Inferior parietal cortex (tissue), 1 donor: ENCODE results near the gene PMFBP1.

Source experiments
- DNase-seq: peaks from one replicate; pipeline ENCODE4 v3.0.0-alpha.2; 2016; ENCODE audit errors: extremely low spot score

PMFBP1 gene, protein sequence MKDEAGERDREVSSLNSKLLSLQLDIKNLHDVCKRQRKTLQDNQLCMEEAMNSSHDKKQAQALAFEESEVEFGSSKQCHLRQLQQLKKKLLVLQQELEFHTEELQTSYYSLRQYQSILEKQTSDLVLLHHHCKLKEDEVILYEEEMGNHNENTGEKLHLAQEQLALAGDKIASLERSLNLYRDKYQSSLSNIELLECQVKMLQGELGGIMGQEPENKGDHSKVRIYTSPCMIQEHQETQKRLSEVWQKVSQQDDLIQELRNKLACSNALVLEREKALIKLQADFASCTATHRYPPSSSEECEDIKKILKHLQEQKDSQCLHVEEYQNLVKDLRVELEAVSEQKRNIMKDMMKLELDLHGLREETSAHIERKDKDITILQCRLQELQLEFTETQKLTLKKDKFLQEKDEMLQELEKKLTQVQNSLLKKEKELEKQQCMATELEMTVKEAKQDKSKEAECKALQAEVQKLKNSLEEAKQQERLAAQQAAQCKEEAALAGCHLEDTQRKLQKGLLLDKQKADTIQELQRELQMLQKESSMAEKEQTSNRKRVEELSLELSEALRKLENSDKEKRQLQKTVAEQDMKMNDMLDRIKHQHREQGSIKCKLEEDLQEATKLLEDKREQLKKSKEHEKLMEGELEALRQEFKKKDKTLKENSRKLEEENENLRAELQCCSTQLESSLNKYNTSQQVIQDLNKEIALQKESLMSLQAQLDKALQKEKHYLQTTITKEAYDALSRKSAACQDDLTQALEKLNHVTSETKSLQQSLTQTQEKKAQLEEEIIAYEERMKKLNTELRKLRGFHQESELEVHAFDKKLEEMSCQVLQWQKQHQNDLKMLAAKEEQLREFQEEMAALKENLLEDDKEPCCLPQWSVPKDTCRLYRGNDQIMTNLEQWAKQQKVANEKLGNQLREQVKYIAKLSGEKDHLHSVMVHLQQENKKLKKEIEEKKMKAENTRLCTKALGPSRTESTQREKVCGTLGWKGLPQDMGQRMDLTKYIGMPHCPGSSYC

DNA sequence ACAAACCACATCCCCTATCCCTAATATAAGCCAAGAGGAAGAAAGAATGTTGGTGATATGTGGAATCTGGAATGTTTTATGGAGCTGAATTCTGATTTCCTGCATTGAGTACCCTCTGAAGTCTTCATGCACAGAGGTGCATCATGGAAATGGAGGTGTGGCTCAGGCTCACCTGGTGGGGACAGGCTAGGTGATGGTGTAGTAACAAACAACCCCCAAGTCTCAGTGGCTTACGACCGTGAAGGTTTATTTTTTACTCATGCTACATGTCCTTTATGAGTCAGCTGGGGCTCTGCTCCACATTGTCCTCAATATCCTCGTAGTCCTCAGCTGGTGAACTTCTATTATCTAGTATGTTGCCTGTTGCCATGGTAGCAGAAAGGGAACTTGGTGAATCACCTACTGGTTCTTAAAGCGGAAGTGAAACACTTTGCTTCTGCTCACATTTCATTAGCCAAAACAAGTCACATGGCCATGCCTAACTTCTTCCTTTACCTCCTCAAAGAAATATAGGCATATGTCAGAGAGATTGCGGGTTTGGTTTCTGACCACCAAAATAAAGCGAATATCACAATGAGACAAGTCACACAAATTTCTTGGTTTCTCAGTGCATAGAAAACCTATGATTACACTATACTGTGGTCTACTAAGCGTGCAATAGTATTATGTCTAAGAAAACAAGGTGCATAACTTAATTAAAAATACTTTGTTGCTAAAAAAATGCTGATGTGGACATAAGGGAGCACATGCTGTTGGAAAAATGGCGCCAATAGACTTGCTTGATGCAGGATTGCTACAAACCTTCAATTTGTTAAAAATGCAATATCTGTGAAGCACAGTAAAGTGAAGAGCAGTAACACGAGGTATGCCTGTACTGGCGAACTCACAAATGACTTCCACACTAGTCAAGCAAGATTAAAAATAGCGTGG, at the start of gene PMFBP1:
TSS of gene PMFBP1 (minus strand) at position 51 of the 930 bp plus-strand sequence. CDS start 947 bp downstream, outside the sequence.
- DNase-seq = peak; percentile 70

DNA sequence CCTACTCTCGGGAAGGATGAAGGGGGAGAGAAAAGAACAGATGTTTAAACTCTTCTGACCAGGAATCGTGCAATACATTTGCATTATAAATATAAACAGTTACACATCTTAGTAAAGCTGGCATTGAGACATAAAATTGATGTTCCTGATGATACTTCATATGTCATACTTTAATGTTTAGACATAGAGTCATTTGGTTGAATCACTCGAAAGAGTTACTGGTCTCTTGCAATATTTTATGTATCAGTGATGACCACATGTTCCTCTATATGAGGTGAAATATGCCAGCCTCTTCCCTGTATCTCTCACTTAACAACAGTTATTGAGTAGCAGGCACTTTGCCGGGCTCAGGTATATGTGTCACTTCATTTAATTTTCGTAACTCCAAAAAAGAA, 49.7 kb upstream of the PMFBP1 start:
- DNase-seq = no peak

DNA sequence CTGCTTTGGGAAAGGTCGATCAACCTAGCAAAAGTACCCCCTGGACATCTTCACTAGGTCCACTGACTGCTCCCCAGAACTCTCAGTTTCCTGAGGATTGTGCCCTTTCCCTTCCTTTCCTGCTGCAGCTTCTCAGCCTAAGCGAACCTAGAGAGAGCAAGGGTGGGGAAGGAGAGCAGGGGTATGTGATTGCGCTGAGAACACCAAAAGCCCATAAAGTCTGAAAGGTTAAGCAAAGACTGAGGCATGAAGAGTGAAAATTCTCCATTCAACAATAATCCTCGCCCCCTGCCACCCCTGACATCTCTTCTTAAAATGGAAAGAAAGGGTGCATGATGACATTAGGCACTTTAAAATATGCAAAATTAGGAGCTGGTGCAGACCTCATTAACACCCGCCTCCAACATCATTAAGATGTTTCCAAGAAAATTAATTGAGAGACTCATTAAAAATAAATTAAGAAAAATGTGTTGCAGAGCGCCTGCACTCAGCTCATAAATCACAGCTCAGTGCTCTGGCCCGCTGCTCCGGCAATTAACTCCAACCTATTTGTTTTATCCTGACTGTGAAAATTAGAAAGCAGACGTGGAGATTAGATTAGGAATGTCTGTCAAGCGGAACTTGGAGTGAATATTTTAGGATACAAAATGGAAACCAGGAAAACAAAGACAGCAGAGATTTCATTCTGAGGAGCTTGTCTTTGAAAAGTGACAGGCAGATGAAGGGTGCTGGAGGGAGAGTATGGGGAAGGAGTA, 49.1 kb upstream of the PMFBP1 start:
- no peak for DNase-seq

DNA sequence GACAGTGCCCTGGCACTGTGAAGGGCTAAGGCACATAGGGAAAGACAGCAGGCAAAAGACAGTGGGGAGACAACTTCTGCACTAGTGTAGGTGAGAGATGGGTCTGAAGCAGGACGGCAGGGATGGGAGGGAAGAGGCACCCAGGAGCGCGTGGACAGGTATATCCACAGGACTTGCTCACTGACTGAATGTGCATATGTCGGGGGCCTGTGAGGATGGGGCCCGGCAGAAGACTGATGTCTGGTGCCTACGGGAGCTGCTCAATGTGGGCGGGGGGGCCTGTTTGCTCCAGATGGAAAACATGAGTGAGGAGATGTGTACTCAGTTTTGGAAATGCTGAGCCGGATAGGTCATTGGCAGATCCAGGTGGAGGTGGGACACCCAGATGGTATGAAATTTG, 47.3 kb upstream of the PMFBP1 start:
- no peak for DNase-seq

DNA sequence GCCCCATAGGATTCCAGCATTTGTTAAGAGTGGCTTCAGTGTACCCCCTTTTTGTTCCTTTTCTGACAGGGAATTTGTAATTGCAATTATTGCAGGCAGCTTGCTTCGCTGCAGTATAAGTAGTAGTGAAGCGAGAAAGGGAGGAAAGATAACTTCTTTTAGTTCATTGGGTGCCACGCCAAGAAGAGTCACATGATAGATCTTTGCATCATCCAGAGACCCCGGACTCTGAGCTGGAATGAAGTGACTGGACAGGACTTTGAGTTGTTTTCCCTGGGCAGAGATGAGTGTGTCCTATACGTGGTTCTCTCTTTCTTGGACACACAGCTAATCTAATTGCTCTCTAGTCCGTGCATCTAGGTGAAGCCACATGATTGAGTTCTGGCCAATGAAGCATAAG, 44.8 kb upstream of the PMFBP1 start:
- no peak for DNase-seq

DNA sequence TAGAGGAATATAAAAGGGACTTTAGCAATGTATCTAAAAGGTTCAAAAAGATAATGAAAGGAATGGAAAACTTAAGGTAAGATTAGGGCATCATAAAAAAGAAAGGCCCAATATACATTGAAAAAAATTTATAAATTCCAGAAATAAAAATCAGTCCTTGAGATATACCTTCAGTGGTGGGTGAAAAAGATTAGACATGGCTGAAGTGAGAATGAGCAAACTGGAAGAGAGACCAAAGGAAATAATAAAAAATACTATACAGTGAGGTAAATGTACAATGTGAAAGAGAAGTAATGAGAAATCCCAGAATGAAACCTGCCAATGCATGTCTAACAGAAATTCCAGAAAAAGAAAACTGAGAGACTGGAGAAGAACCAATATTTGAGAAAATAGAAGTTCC, 42.9 kb upstream of the PMFBP1 start:
- DNase-seq = no peak

DNA sequence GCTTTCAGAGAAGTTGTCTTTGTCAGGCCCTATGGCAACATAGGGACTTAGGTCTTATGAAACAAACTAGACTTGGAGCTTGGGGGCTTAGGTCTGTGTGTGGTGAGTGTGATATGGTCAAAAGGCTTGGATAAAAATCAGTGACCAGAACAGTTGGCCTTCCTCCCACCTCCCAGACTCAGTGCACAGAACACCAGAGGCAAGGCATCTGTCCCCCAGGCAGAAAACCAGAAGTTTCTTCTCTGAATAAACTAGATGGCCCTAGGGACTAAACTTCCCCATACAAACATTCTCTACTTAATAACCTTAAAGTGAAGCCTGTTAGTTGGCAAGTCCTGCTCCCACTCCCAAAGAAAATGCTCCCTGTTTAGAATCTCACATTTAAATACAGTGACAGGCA, 39.2 kb upstream of the PMFBP1 start:
- no peak for DNase-seq

DNA sequence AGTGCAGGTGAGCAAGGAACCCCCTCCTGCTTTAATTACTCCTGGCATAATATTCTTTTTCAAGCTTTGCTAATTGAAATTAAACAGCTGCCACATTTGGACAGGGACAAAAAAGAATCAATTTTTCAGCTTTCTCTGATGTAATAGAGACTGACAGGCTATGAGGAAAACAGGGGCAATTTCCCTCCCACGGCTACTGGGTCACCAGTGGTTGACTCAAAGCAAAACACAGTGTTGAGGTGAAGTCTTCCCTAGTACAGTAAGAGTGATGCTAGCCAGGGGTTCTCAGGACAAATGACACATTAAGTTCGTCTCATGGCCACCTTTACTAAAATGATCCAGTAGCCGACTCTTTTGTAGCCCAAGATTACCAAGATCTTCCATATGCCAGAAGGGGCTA, 38.6 kb upstream of the PMFBP1 start:
- no peak for DNase-seq

DNA sequence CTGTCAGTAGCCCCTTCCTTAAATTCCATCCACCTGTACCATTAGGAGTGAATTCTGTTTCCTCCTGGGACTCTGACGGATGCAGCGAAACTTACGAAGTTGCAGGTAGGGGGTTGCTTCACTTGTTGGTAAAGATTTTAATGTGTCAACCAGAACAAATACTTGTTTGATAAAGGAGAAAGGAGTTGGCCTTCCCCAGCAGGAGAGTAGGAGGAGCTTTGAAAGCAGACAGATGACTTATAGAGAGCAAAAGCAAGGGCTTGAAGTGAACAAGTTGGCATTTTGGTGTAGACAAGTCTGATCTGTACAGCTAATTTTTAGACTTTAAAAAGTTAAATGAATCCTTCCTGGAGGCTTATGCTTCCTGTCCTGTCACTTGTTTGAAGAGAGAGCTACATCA, 38.1 kb upstream of the PMFBP1 start:
- no peak for DNase-seq

DNA sequence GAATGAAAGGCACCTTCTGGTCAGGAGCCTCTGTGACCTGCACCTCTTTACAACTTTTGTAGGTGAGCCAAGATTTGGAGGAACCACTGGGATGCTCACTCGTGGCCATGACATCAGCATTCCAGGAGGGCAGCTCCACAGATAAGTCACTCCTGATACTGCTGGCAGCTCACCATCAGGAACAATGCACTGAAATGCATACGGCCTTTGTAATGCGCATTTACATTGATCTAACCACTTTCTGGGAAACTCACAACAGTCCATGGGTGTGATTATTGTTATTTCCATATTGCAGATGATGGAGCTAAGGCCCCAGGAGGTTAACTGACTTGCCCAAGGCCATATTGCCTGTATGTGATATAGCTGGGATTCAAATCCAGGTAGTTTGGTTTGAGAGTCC, 34.3 kb upstream of the PMFBP1 start:
- DNase-seq = no peak

DNA sequence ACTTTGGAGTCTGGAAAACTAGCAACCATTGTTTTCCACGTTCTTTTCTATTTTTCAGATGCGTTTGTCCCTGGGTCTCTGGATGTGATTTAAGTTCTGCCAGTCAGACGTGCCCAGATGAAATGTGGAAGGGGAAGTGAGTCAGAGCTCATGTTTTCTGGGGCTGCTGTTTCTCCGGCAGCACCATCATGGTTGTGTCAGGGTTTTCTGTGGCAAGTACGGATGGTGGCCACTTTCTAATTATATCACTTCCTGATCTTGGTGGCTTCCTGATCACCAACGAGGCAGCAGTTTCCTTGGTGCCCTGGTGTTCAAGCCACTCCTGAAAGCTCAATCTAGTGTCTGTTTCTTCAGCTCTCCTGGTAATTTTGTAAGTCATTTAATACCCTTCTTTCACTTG, 31.4 kb upstream of the PMFBP1 start:
- no peak for DNase-seq

DNA sequence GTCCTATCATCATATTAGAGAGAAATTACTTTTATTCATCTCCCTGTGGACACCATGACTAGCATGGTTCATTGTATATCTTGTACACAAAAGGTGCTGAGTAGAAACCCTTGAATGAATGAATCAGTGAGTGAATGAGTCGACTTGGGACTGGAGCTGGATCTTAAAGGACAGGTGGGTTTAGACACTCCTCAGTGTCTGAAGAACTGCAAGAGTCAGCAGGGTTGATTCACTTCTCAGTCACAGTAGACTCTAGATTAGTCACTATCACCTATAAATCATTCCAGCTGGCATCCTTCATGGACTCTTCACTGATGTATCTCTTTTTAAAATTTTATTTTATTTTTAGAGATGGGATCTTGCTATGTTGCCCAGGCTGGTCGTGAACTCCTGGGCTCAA, 30.1 kb upstream of the PMFBP1 start:
- DNase-seq = no peak

DNA sequence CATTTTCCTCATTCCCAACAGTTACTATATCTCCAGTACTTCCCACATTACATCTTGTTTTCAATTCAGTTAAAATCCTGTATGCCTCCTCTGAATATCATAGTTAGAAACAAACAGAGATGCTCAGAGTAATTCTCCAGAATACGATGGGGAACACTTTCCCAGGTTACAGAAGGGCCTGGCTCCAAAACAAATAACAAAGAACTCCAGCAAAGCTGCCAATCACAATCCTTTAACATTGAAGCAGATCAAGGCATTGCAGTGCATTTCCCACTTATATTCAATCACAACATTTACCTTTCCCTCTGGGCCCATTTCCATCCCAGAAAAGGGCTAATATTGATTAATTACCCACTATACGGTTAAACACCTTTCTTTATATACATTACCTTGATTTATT, 29.4 kb upstream of the PMFBP1 start:
- DNase-seq = no peak

DNA sequence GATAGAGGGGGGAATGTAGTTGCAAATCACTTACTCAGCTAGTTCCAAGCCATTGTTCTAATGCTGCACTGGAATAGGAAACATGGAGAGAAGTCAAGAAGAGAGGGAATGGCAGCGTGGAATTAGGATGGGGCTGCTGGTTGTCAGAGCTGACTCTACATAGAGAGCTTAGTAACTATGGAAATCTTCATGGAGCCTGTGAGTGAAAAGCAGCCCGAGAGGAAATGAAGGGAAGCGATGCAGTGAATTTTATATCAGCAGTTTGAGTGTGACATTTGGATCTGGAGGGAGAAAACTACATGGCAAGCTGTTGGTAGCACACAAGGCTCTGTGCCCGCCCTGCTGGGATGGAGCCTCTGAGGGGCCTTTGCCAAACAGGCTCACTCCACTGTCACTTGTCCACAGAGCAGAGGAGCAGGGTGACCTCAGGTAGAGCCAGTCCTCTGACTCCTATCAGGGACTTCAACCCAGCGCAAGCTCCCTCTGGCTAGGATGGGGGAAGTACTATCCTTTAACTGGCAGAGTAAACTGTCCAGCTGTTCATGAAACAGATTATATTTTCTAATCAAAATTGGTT, 27.9 kb upstream of the PMFBP1 start:
- no peak for DNase-seq

DNA sequence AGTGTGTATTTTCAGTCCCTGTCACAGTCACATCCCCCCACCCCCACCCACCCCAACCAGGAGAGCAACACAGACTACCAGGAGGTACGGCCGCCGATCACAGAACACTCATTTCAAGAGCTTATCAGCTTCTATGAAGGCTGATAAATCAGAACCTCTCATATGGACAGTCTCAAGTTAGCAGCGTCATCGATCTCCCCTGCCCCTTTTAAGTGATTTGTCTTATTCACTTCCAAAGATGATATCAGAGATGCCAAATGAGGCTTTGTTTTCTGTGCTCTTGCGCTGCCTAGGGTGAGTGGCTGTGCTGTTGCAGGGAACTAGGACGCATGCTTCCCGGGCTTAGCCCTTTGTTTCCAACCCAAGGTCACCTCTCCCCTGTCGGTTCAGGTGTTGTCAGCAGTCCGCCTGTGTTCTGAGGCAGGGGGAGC, 26.8 kb upstream of the PMFBP1 start:
- no peak for DNase-seq

DNA sequence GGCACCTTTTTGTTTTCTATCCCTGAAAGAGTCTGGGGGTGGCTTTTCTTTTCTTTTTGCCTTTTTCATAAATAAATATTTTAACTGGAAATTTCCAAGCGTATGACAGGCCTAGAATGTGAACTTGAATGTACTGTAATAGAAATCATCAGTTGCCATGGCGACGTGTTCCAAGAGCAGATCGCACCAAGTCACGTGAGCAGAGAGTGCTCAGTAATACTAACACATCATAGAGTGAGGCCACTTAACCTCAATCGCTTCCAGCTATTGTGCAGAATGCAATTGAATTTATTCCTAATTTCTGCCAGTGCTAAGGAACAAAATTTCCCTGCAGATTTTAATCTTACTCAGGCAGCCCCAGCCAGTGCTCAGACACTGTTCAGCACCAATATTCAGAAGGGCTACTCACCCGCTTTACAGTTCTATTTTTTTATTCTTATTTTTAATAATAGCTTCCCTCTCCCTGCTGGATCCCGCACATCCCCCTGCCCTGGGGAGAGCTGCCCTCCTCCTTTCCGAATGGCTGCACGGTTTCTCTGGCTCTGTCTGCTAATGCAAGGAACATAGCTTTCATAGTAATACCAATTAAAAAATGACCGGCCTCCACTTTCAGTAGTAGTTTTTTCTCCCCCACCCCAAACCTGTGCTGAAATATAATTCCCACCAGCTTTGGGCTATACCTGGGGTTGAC, 26.2 kb upstream of the PMFBP1 start:
- peak; percentile 89 for DNase-seq

DNA sequence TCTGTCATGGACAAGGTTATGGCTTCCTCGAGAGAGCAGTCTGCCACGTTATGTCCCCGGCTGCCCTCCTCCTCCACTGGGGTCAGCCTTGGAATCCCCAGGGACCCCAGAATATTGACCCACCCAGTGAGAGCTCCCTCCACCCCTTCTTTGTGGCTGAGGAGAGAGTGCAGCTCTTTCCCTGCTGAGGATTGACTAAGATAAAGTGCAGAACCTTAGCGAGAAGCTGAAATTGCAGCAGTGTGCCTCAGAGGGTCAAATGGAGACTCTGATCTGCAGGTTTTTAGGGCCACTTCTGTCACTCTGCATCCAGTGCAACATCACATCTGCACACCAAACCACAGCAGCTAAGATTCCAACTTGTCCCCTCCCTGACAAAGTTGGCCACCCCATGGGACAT, 25.6 kb upstream of the PMFBP1 start:
- no peak for DNase-seq

DNA sequence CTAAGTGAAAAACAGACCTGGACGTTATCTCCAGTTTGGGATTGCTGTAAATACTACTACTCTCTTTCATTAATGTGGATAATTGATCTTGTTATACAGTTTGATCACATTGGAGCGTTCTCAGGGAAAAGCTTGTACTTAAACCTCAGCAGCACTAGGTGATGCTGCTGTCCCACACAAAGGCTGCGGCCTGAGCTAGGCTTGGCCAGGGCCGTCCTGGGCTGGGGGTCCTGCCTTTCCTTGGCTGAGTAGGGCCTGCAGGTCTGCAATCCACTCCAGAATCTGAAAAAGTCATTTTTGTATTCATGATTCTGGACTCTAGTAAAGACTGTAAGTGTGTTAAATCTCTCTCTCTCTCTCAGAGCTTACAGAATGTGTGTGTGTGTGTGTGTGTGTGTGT, 23.7 kb upstream of the PMFBP1 start:
- no peak for DNase-seq

DNA sequence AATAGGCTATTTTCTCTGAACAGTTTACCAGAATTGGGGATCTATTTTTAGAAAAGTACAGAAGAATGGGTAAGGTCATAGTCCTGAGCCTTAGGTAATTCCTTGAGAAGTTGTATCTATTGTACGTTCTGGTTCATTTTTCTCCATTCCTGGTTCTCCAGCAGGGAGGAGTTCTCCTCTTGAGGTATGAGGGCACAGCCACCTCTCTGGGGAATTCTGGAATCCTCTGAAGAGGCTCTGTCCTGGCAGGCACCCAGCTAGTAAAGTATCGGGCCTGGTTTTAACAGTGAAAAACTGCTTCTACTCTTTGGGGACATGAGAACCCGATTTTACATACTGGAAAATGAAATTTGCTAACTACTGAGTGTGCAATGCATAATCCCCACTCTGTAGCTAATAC, 19.6 kb upstream of the PMFBP1 start:
- no peak for DNase-seq

DNA sequence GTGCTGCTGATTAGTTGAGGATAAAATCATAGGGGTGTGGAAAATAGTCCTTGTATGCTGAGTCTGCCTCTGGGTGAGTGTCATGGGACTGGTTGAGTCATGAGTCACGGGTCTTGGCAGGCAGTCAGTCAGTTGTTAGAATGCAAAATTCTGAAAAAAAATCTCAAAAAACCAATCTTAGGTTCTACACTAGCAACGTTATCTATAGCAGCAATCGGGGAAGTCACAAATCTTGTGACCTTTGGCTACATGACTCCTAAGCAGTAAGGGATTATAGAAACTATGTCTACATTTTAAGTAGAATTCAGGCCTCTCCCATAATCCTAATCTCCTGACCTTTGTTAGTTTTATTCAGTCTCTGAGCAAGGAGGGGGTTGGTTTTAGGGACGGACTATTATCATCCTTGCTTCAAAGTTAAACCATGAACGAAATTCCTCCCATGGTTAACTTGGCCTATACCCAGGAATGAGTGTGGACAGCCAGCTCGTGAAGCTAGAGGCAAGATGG, 18.0 kb upstream of the PMFBP1 start:
- DNase-seq = no peak
